HPDE6-E6E7 (cell line): ENCODE data around the gene ITM2B.
"Not testable (repeated sequence)": the region's sequence is repeated elsewhere in the genome, so short reads cannot be mapped to it uniquely, and the experiment has no call there.

Source experiments
- DNase-seq: peaks from one replicate; pipeline ENCODE4 v3.0.0; 2011; ENCODE audit warnings: missing footprints; ENCODE audit errors: extremely low spot score

Gene ITM2B

DNA sequence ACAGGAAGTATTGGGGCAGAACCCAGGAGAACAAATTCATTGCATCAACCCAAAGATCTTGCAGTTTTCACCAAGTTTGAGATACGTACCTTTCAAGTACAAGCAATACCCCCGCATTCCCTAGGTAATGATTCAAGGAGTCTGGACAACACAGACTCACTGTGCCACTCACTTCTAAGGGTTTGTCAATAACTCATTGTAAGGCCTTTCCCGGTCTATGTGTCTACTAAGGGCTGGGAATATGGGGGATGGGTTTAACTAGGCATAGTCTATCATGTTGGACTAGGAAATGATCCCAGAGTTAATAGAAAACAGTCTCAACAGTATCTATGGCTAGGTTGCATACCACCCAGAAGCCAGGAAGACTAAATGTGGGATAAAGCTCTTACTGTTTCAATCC is 8.3 kb upstream of the ITM2B start:
- no peak for DNase-seq

DNA sequence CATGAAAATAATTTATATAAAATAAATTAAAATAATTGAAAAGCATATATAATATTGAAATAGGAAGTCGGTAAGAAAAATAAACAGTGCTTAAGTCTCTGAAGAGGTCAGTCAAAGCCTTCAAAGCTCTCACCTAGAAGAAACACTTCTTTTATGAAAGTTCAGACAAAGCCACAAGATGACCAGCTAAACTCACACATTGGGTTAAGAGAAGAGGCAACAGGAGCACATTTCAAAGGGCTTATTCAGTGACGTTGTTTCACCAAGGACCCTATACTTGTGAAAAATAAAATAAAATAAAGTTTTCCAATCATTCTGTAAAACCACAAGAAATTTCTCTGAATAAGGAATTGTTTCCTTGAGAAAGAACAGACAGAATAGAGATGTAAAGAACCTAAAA is 2.5 kb upstream of the ITM2B start:
- DNase-seq: no peak

- no peak for DNase-seq
These were observed 1.9 kb upstream of the ITM2B start for GRCh38 chr13:48231080-48231479.

- no peak for DNase-seq
These were observed 1.1 kb upstream of the ITM2B start for GRCh38 chr13:48231933-48232332.

DNA sequence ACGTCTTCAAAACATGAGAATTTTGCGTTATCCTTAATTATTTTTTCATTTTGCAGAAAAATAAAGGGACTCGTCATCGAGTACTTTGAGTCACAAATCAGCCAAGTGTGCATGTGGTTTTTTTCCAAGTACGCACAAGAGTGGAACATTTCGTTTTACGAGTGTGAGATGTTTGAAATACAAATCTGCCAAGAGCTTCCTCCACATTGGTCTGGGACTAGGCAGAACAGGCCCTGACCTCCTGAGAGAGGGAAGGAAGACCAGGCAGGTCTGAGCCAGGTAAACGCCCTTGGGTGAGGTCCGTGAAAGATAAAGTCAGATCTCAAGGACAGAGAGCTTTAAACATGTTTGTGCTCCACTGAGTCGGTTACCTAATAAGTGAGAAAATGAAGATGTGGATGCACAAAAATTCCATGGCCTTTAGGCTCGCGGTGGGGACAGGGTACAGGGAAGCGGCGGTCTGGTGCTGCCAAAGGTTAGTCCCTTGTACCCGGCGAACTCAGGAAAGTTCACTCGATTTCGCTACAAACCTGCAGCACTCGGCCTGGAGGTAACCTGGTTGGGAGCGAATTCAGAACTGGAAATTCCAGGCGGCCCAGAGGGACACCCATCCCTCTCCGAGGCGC is 473 bp upstream of the ITM2B start:
- DNase-seq: no peak

DNA sequence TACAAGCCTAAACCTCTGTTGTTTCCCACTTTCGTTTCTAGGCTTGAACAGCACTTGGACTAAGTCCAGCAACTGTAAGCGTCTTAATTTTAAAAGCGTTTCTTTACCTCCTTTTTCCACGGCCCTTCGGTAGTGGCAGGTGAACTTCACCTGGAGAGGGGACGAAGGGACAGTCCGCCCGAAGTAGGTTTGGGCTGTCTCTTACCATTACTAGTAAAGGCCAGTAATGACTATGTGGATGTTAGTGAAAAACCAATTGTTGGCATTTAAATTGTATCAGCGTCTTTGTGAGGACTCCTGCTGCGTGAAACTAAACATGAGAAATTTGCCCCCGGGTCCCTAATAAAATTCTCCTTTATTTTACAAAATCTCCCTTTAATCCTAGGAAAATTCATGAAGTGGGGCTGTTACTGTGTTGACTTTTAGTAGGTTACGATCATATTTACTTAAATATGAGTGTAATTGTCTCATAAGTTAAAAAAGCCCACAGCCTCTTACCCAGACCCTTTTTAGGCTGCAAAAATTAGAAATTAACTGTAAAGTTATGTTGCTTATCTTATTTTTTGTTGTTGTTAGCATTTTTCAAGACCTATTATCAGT is 983 bp downstream of the ITM2B start:
- DNase-seq: no peak

- no peak for DNase-seq
These were observed 1.7 kb downstream of the ITM2B start for GRCh38 chr13:48234566-48235340.

- DNase-seq: no peak
These were observed 2.5 kb downstream of the ITM2B start for GRCh38 chr13:48235341-48236135.

- DNase-seq: no peak
These were observed 3.7 kb downstream of the ITM2B start for GRCh38 chr13:48236528-48237353.

GRCh38 chr13:48239369-48239768 is 6.4 kb downstream of the ITM2B start:
- DNase-seq: not testable (repeated sequence)

DNA sequence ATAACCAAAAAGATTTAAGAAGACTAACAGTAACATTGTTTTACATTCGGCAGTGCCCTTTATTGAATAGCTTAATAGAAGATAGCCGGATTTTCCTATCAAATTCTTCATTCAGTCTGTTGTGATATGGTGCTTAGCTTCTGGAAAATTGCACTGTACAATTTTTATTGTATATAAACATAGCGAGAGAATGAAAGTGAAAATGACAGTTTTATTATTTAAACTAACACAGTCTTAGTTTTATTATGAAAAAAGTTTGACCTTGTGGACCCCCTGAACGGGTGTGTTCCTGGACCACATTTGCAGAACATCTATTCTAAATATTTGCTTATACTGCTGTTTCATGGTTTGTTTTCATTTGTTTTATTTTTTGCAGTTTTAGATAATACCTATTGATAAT is 8.6 kb downstream of the ITM2B start:
- DNase-seq: no peak

GRCh38 chr13:48242677-48243076 is 9.7 kb downstream of the ITM2B start:
- DNase-seq: no peak

DNA sequence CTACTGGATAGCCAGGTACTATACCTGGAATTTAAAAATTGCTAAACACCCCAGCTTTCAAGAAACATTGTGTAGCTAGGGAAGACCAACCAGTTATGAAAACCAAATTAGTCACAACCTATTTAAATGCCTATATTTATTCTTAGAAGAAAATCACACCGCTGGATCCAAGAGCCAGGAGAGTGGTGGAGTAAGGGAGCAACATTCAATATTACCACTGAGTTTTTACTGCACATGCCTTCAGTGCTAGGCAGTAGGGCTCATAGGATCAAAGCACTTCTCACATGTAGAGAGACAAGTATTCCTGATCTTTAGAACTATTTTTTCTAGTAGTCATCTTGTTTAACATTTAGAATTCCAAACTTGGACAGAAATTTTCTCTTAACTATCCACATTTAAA is 11.2 kb downstream of the ITM2B start:
- no peak for DNase-seq

- no peak for DNase-seq
These were observed 13.1 kb downstream of the ITM2B start for GRCh38 chr13:48246102-48246501.

DNA sequence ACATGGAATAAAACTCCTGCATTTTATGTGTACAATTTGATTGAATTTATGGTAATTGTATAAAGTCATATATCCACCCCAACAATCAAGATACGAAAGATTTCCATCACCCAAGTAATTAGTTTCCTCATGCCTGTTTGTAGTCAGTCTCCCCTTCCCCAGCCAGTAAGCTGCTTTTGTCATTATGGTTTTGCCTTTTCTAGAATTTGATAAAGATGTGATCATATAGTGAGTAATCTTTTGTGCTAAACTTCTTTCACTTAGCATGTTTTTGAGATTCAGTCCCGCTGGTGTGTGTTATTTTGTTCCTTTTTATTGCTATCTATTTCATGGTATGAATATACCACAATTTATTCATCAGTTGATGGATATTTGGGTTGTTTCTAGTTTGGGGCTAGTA is 16.0 kb downstream of the ITM2B start:
- DNase-seq: no peak

DNA sequence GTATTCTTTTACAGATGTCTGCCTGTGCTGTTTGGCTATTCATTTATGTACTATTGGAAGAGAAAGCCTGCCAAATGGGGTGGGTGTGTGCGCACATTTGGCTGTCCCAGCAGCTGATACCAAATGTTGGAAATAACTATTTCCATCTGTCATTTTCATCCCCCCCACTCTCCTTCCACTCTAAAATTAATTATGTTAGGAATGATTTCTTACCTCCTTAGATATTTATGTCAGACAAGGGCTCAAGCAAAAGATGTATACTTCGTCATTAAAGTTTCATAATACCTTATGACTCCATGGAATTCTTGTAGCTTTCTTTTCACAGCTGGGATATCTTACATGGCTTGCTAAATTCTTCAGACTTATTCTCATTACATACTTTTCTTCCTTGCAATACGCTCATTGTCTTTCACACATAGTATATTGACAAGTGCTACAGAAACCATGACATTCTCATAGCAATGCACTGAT is 18.6 kb downstream of the ITM2B start:
- no peak for DNase-seq

DNA sequence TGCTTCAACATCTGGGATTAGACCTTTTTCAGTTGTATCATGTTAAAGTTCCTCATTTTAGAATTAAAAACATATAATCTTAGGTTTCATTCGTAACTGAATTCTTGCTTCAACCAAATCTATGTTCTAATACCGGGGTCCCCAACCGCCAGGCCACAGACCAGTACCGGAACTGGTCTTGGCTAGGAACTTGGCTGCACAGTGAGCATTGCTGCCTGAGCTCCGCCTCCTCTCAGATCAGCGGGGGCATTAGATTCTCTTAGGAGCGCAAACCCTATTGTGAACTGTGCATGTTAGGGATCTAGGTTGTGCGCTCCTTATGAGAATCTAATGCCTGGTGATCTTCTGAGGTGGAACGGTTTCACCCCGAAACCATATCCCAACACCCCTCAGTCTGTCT is 19.2 kb downstream of the ITM2B start:
- no peak for DNase-seq

DNA sequence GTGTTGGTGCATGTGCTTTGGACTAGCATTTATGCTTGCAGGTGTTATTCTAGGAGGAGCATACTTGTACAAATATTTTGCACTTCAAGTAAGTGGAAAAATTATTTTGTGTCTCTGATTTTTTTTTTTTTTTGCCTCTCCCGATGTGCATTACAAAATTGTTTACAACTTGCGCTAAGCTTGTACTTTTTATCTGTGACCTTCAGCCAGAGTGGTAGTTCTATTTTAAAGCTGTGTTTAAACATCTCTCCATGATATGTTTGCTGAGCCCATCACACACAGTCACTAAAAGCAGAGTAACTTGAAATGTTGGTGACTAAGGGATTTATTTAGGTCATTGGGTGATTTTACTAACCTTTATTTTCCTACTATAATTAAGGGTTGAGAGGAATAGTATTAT is 20.8 kb downstream of the ITM2B start:
- no peak for DNase-seq

- DNase-seq: no peak
These were observed 22.1 kb downstream of the ITM2B start for GRCh38 chr13:48255090-48255489.

DNA sequence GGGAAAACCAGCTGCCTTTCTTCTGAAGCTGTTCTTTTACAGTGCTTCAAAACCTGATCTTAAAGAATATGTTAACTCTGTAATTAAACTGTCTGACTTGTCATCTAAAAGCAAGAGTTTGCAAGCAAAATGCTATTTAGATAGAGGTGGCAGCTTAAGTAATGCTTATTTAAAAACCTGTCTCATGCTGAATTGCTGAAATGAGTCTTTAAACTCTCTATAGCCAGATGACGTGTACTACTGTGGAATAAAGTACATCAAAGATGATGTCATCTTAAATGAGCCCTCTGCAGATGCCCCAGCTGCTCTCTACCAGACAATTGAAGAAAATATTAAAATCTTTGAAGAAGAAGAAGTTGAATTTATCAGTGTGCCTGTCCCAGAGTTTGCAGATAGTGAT is 22.9 kb downstream of the ITM2B start:
- no peak for DNase-seq

GRCh38 chr13:48258002-48258401 is 25.0 kb downstream of the ITM2B start:
- no peak for DNase-seq
